Measurements from ENCODE around the gene MED27. TPM values are rescaled to one million over a fixed set of nuclear protein-coding genes. Genes with fewer than 3 reads are reported as not detected.

MED27 gene
- total RNA-seq, 1 donor from 2014 or later, result 45.0 TPM

- Mint-ChIP-seq H3K4me1 (ENCODE audit: low read depth, unreplicated experiment) (peaks cover 48% of the 10 kb centered on the region), H3K36me3 (ENCODE audit: unreplicated experiment) (no peaks in the 10 kb centered on the region), H3K27ac (ENCODE audit: unreplicated experiment) (peak overlapping the region; percentile 13), H3K4me3 (ENCODE audit: unreplicated experiment) (peak overlapping the region; percentile 10), H3K27me3 (ENCODE audit: unreplicated experiment) (peaks cover 5% of the 10 kb centered on the region), H3K9me3 (ENCODE audit: unreplicated experiment) (no peaks in the 10 kb centered on the region)
- no peak for DNase-seq
- TF ChIP-seq, protein P1, sequence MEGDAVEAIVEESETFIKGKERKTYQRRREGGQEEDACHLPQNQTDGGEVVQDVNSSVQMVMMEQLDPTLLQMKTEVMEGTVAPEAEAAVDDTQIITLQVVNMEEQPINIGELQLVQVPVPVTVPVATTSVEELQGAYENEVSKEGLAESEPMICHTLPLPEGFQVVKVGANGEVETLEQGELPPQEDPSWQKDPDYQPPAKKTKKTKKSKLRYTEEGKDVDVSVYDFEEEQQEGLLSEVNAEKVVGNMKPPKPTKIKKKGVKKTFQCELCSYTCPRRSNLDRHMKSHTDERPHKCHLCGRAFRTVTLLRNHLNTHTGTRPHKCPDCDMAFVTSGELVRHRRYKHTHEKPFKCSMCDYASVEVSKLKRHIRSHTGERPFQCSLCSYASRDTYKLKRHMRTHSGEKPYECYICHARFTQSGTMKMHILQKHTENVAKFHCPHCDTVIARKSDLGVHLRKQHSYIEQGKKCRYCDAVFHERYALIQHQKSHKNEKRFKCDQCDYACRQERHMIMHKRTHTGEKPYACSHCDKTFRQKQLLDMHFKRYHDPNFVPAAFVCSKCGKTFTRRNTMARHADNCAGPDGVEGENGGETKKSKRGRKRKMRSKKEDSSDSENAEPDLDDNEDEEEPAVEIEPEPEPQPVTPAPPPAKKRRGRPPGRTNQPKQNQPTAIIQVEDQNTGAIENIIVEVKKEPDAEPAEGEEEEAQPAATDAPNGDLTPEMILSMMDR (IDR thresholded peaks at IDR 0.05; ENCODE audit: partially characterized antibody, unreplicated experiment), result no peak
Measured at GRCh38 chr9:132040808-132041207, 38.9 kb downstream of the MED27 start.

GRCh38 chr9:132040246-132040645, 39.4 kb downstream of the MED27 start:
- TF ChIP-seq, protein P1 (IDR thresholded peaks at IDR 0.05; ENCODE audit: partially characterized antibody, unreplicated experiment), result no peak
- H3K36me3 Mint-ChIP-seq (ENCODE audit: unreplicated experiment), result no peaks in the 10 kb centered on the region
- DNase-seq, result no peak
- H3K27ac Mint-ChIP-seq (ENCODE audit: unreplicated experiment), result no peak overlapping the region
- H3K4me1 Mint-ChIP-seq (ENCODE audit: low read depth, unreplicated experiment), result peaks cover 48% of the 10 kb centered on the region
- peak overlapping the region; percentile 10 for H3K4me3 Mint-ChIP-seq (ENCODE audit: unreplicated experiment)
- peaks cover 5% of the 10 kb centered on the region for H3K27me3 Mint-ChIP-seq (ENCODE audit: unreplicated experiment)
- H3K9me3 Mint-ChIP-seq (ENCODE audit: unreplicated experiment), result no peaks in the 10 kb centered on the region

- Mint-ChIP-seq H3K36me3 (ENCODE audit: unreplicated experiment) (no peaks in the 10 kb centered on the region), H3K27me3 (ENCODE audit: unreplicated experiment) (peaks cover 4% of the 10 kb centered on the region), H3K27ac (ENCODE audit: unreplicated experiment) (no peak overlapping the region), H3K4me1 (ENCODE audit: low read depth, unreplicated experiment) (peaks cover 49% of the 10 kb centered on the region), H3K4me3 (ENCODE audit: unreplicated experiment) (no peak overlapping the region), H3K9me3 (ENCODE audit: unreplicated experiment) (no peaks in the 10 kb centered on the region)
- no peak for DNase-seq
- TF ChIP-seq, protein P1 (IDR thresholded peaks at IDR 0.05; ENCODE audit: partially characterized antibody, unreplicated experiment), result no peak
Measured at GRCh38 chr9:132039284-132039683, 40.4 kb downstream of the MED27 start.

DNA sequence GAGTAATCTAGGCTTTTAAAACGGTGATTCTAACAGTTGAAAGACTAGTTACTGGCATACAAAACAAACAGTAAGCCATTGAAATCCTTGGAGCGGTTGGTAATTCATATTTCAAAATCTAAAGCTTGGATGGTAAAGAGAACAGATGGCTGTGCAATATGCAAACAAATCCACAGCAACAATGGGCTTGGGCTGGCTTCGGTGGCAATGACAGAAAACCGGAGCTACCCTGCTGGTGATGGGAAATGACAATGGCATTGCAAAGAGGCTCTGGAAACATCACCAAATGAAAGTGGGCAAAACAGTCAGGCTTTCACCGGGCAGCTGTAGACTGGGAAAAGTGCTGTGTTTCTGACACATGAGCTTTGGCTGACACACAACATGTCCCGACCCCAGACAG, 42.2 kb downstream of the MED27 start:
- Mint-ChIP-seq H3K36me3 (ENCODE audit: unreplicated experiment) (no peaks in the 10 kb centered on the region), H3K4me1 (ENCODE audit: low read depth, unreplicated experiment) (peaks cover 51% of the 10 kb centered on the region), H3K9me3 (ENCODE audit: unreplicated experiment) (no peaks in the 10 kb centered on the region), H3K27me3 (ENCODE audit: unreplicated experiment) (peaks cover 3% of the 10 kb centered on the region), H3K4me3 (ENCODE audit: unreplicated experiment) (no peak overlapping the region), H3K27ac (ENCODE audit: unreplicated experiment) (no peak overlapping the region)
- DNase-seq, result no peak
- TF ChIP-seq, protein P1 (IDR thresholded peaks at IDR 0.05; ENCODE audit: partially characterized antibody, unreplicated experiment), result no peak

- H3K27me3 Mint-ChIP-seq (ENCODE audit: unreplicated experiment), result no peaks in the 10 kb centered on the region
- H3K27ac Mint-ChIP-seq (ENCODE audit: unreplicated experiment), result no peak overlapping the region
- no peaks in the 10 kb centered on the region for H3K9me3 Mint-ChIP-seq (ENCODE audit: unreplicated experiment)
- no peaks in the 10 kb centered on the region for H3K36me3 Mint-ChIP-seq (ENCODE audit: unreplicated experiment)
- H3K4me3 Mint-ChIP-seq (ENCODE audit: unreplicated experiment), result no peak overlapping the region
- DNase-seq, result no peak
- H3K4me1 Mint-ChIP-seq (ENCODE audit: low read depth, unreplicated experiment), result peaks cover 44% of the 10 kb centered on the region
- TF ChIP-seq, protein P1 (IDR thresholded peaks at IDR 0.05; ENCODE audit: partially characterized antibody, unreplicated experiment), result no peak
Measured at GRCh38 chr9:132036521-132036920, 43.1 kb downstream of the MED27 start.

Measured in glutamatergic neuron (in vitro differentiated cells).